Mesendoderm (in vitro differentiated cells): ENCODE data around the gene ZNHIT3.
"Not testable (repeated sequence)": the region's sequence is repeated elsewhere in the genome, so short reads cannot be mapped to it uniquely, and the experiment has no call there.

Source experiments
- DNase-seq: peaks from one replicate; pipeline ENCODE4 v3.0.0; 2013
- H2AK5ac ChIP-seq: 2 replicates; pipeline ENCODE4 v1.6.1; 2013; ENCODE audit warnings: low read length, inconsistent platforms
- H2BK120ac ChIP-seq: 2 replicates; pipeline ENCODE4 v1.6.1; 2013; ENCODE audit warnings: low read depth, mild to moderate bottlenecking, low read length, moderate library complexity, mixed read lengths
- H2BK15ac ChIP-seq: replicated peaks from 2 replicates; pipeline ENCODE4 v1.6.1; 2013; ENCODE audit warnings: low read depth, mild to moderate bottlenecking, moderate library complexity
- H2BK5ac ChIP-seq: 2 replicates; pipeline ENCODE4 v1.6.1; 2013; ENCODE audit warnings: low read length, inconsistent platforms
- H3K18ac ChIP-seq: 2 replicates; pipeline ENCODE4 v1.6.1; 2013; ENCODE audit warnings: mild to moderate bottlenecking, low read length, mixed read lengths
- H3K23ac ChIP-seq: one replicate; pipeline ENCODE4 v1.6.1; 2013; ENCODE audit warnings: low read length
- H3K27ac ChIP-seq: 2 replicates; pipeline ENCODE4 v1.5.1; 2013; ENCODE audit warnings: low read depth, mild to moderate bottlenecking, inconsistent platforms, low read length, moderate library complexity
- H3K27me3 ChIP-seq: 2 replicates; pipeline ENCODE4 v1.6.1; 2013; ENCODE audit warnings: low read length, control low read depth, mild to moderate bottlenecking, inconsistent platforms; ENCODE audit not compliant: insufficient read depth, poor library complexity
- H3K36me3 ChIP-seq: 2 replicates; pipeline ENCODE4 v1.6.1; 2013; ENCODE audit warnings: low read length, inconsistent platforms; ENCODE audit not compliant: control insufficient read depth, insufficient read depth
- H3K4ac ChIP-seq: one replicate; pipeline ENCODE4 v1.6.1; 2013; ENCODE audit warnings: low read depth, mild to moderate bottlenecking, low read length, moderate library complexity
- H3K4me1 ChIP-seq: 2 replicates; pipeline ENCODE4 v1.6.1; 2013; ENCODE audit warnings: low read depth, low read length, inconsistent platforms; ENCODE audit not compliant: control insufficient read depth
- H3K4me2 ChIP-seq: 2 replicates; pipeline ENCODE4 v1.6.1; 2013; ENCODE audit warnings: low read length
- H3K4me3 ChIP-seq: 2 replicates; pipeline ENCODE4 v1.5.1; 2013; ENCODE audit warnings: mild to moderate bottlenecking, low read length
- H3K56ac ChIP-seq: one replicate; pipeline ENCODE4 v1.6.1; 2013; ENCODE audit warnings: low read length
- H3K79me1 ChIP-seq: 2 replicates; pipeline ENCODE4 v1.6.1; 2013; ENCODE audit warnings: low read length, inconsistent platforms
- H3K79me2 ChIP-seq: 2 replicates; pipeline ENCODE4 v1.6.1; 2013; ENCODE audit warnings: mild to moderate bottlenecking, low read length; ENCODE audit not compliant: control insufficient read depth, insufficient read depth
- H3K9ac ChIP-seq: 2 replicates; pipeline ENCODE4 v1.6.1; 2013; ENCODE audit warnings: low read length, inconsistent platforms
- H4K5ac ChIP-seq: one replicate; pipeline ENCODE4 v1.6.1; 2013; ENCODE audit warnings: low read length
- H4K8ac ChIP-seq: one replicate; pipeline ENCODE4 v1.6.1; 2013; ENCODE audit warnings: low read depth, mild to moderate bottlenecking, control low read depth, low read length, moderate library complexity
- WGBS: extraction: QIAGEN DNeasy Blood & Tissue Kit; methylation state at CpG from one replicate; pipeline ENCODE4 v1.1.7; 2013; ENCODE audit warnings: low lambda C conversion rate, missing lambda C conversion rate; ENCODE audit not compliant: insufficient coverage; ENCODE audit errors: extremely low coverage; 5-methylcytosine and 5-hydroxymethylcytosine counted together

The ZNHIT3 gene

GRCh38 chr17:36507266-36507665, 20.8 kb downstream of the ZNHIT3 start:
- Histone ChIP-seq H2BK120ac (no peak overlapping the region), H3K23ac (no peak overlapping the region), H4K8ac (no peak overlapping the region), H3K79me2 (no peaks in the 10 kb centered on the region), H2BK5ac (no peak overlapping the region), H3K4me3 (no peak overlapping the region), H3K4ac (no peak overlapping the region), H4K5ac (no peak overlapping the region), H3K56ac (no peak overlapping the region), H3K4me1 (no peaks in the 10 kb centered on the region), H2BK15ac (no peak overlapping the region), H3K4me2 (no peak overlapping the region), H3K18ac (no peak overlapping the region), H2AK5ac (no peak overlapping the region), H3K27ac (no peak overlapping the region), H3K79me1 (no peaks in the 10 kb centered on the region), H3K27me3 (no peaks in the 10 kb centered on the region), H3K9ac (no peak overlapping the region), H3K36me3 (peaks cover 37% of the 10 kb centered on the region)
- no peak for DNase-seq
- no CpG with 5 or more reads among the region's 6 CpGs for WGBS

DNA sequence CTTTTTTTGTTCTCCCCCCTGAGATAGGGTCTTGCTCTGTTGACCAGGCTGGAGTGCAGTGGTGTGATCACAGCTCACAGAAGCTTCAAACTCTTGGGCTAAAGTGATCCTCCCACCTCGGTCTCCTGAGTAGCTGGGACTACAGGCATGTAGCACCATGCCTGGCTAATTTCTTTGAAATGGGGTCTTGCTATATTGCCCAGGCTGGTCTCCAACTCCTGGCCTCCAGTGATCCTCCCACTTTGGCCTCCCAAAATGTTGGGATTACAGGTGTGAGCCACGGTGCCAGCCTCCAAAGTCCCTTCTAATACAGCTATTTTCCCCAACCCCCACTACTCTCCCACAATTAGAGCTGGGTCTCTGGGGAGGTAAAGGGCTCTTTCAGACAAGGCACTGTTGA, 22.0 kb downstream of the ZNHIT3 start:
- not testable (repeated sequence) for H3K18ac ChIP-seq, H3K79me2 ChIP-seq, H3K4ac ChIP-seq, H2BK15ac ChIP-seq, DNase-seq, H2BK120ac ChIP-seq, H4K5ac ChIP-seq, H3K23ac ChIP-seq, H3K56ac ChIP-seq, H4K8ac ChIP-seq, H3K79me1 ChIP-seq, H2BK5ac ChIP-seq, H3K4me2 ChIP-seq, H3K4me1 ChIP-seq, H3K27ac ChIP-seq, H3K9ac ChIP-seq, H3K4me3 ChIP-seq, H2AK5ac ChIP-seq, H3K27me3 ChIP-seq
- no CpG with 5 or more reads among the region's 2 CpGs for WGBS
- H3K36me3 ChIP-seq = peaks cover 35% of the 10 kb centered on the region

GRCh38 chr17:36509272-36509985, 22.9 kb downstream of the ZNHIT3 start:
- H3K27me3 ChIP-seq = no peaks in the 10 kb centered on the region
- no peak for DNase-seq
- no peak overlapping the region for H2AK5ac ChIP-seq
- no peak overlapping the region for H3K27ac ChIP-seq
- H3K9ac ChIP-seq = no peak overlapping the region
- no peak overlapping the region for H2BK15ac ChIP-seq
- H2BK120ac ChIP-seq = no peak overlapping the region
- H3K23ac ChIP-seq = no peak overlapping the region
- no peak overlapping the region for H2BK5ac ChIP-seq
- H3K36me3 ChIP-seq = peaks cover 27% of the 10 kb centered on the region
- no peak overlapping the region for H4K5ac ChIP-seq
- H3K4me2 ChIP-seq = no peak overlapping the region
- H3K56ac ChIP-seq = no peak overlapping the region
- no CpG with 5 or more reads among the region's 9 CpGs for WGBS
- H3K4me3 ChIP-seq = no peak overlapping the region
- no peak overlapping the region for H3K18ac ChIP-seq
- no peak overlapping the region for H3K4ac ChIP-seq
- H3K79me2 ChIP-seq = no peaks in the 10 kb centered on the region
- H3K79me1 ChIP-seq = no peaks in the 10 kb centered on the region
- no peak overlapping the region for H4K8ac ChIP-seq
- no peaks in the 10 kb centered on the region for H3K4me1 ChIP-seq

GRCh38 chr17:36510636-36511035, 24.2 kb downstream of the ZNHIT3 start:
- H3K9ac ChIP-seq = no peak overlapping the region

DNA sequence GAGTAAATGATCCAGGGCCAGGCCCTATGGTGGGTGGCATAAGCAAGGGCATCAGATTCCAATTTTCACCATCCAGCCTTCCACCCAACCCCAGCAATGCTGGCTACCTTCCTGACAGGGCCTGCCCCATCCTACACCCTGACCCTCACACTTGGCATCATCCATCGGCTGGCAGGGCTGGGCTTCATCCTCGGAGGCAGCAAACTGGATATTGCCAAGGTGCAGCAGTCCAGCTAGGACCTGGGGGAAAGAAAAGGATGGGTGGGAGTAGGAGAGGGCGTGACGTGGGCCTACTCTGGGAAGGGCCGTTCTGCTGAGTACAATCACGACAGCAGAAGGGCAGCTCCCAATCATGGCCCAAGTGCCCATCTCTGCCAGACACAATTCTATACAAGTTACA, 24.7 kb downstream of the ZNHIT3 start:
- H3K9ac ChIP-seq = no peak overlapping the region
- no peaks in the 10 kb centered on the region for H3K79me2 ChIP-seq
- H3K4me3 ChIP-seq = no peak overlapping the region
- H3K27me3 ChIP-seq = no peaks in the 10 kb centered on the region
- DNase-seq = no peak
- no peak overlapping the region for H2BK15ac ChIP-seq
- no CpG with 5 or more reads among the region's 6 CpGs for WGBS
- no peak overlapping the region for H2BK120ac ChIP-seq
- H3K4ac ChIP-seq = no peak overlapping the region
- peaks cover 19% of the 10 kb centered on the region for H3K36me3 ChIP-seq
- H3K23ac ChIP-seq = no peak overlapping the region
- no peak overlapping the region for H3K56ac ChIP-seq
- no peak overlapping the region for H3K18ac ChIP-seq
- H4K5ac ChIP-seq = no peak overlapping the region
- no peak overlapping the region for H4K8ac ChIP-seq
- no peak overlapping the region for H2AK5ac ChIP-seq
- H3K4me1 ChIP-seq = no peaks in the 10 kb centered on the region
- H3K79me1 ChIP-seq = no peaks in the 10 kb centered on the region
- no peak overlapping the region for H2BK5ac ChIP-seq
- H3K27ac ChIP-seq = no peak overlapping the region
- H3K4me2 ChIP-seq = no peak overlapping the region

More at GRCh38 chr17:36510636-36511035, 24.2 kb downstream of the ZNHIT3 start:
- H2AK5ac ChIP-seq = no peak overlapping the region
- WGBS = no CpG with 5 or more reads among the region's 14 CpGs
- no peak overlapping the region for H3K4me2 ChIP-seq
- no peak overlapping the region for H4K5ac ChIP-seq
- no peak overlapping the region for H2BK5ac ChIP-seq
- no peak overlapping the region for H3K23ac ChIP-seq
- H3K79me2 ChIP-seq = no peaks in the 10 kb centered on the region
- DNase-seq = no peak
- H4K8ac ChIP-seq = no peak overlapping the region
- no peak overlapping the region for H3K4me3 ChIP-seq
- no peak overlapping the region for H3K56ac ChIP-seq
- H3K27me3 ChIP-seq = no peaks in the 10 kb centered on the region
- H3K18ac ChIP-seq = no peak overlapping the region
- no peak overlapping the region for H3K4ac ChIP-seq
- H3K27ac ChIP-seq = no peak overlapping the region
- H3K79me1 ChIP-seq = no peaks in the 10 kb centered on the region
- H2BK120ac ChIP-seq = no peak overlapping the region
- peaks cover 23% of the 10 kb centered on the region for H3K36me3 ChIP-seq
- H3K4me1 ChIP-seq = no peaks in the 10 kb centered on the region
- no peak overlapping the region for H2BK15ac ChIP-seq

GRCh38 chr17:36512641-36513040, 26.2 kb downstream of the ZNHIT3 start:
- H3K23ac ChIP-seq = no peak overlapping the region
- no peak overlapping the region for H2BK15ac ChIP-seq
- no peak overlapping the region for H4K5ac ChIP-seq
- no peak overlapping the region for H3K4me3 ChIP-seq
- H3K9ac ChIP-seq = no peak overlapping the region
- no peak overlapping the region for H2BK5ac ChIP-seq
- no peak overlapping the region for H3K56ac ChIP-seq
- WGBS = no CpG with 5 or more reads among the region's 5 CpGs
- no peak overlapping the region for H2AK5ac ChIP-seq
- no peak overlapping the region for H4K8ac ChIP-seq
- peaks cover 11% of the 10 kb centered on the region for H3K36me3 ChIP-seq
- no peaks in the 10 kb centered on the region for H3K79me1 ChIP-seq
- H2BK120ac ChIP-seq = no peak overlapping the region
- H3K4me2 ChIP-seq = no peak overlapping the region
- no peak overlapping the region for H3K27ac ChIP-seq
- no peak overlapping the region for H3K4ac ChIP-seq
- no peak overlapping the region for H3K18ac ChIP-seq
- no peaks in the 10 kb centered on the region for H3K27me3 ChIP-seq
- no peaks in the 10 kb centered on the region for H3K4me1 ChIP-seq
- DNase-seq = no peak
- no peaks in the 10 kb centered on the region for H3K79me2 ChIP-seq
